CD4-positive, alpha-beta T cell (primary cell): Measurements from ENCODE around the gene TLK2. TPM values are rescaled to one million over a fixed set of nuclear protein-coding genes. Genes with fewer than 3 reads are reported as not detected.

ENCODE experiments used
- ATAC-seq: fragments of 200-7000 bp; cut with Tn5 transposase; one replicate; pipeline ENCODE4 v1.10.0; 2022; ENCODE audit warnings: mild to moderate bottlenecking; ENCODE audit not compliant: poor library complexity
- CTCF ChIA-PET: fragments of 350-600 bp; sonication (Branson Sonifier 250); formaldehyde crosslinking; loops from one replicate; lab custom pipeline; 2021; ENCODE audit warnings: antibody characterized with exemption, inconsistent platforms; lab: Charles Lee
- POLR2A ChIA-PET: fragments of 350-600 bp; sonication (Branson Sonifier 250); formaldehyde crosslinking; loops from one replicate; lab custom pipeline; 2021; ENCODE audit warnings: antibody characterized with exemption, inconsistent platforms; lab: Charles Lee
- DNase-seq, 14 experiments: peaks; one replicate each; pipeline ENCODE4 v3.0.0-alpha.2; 2013 to 2020; ENCODE audit warnings: mixed read lengths in 2 of 14
- H3K27ac ChIP-seq, 2 donors: one replicate each; pipeline versions ENCODE4 v1.5.1 to v1.7.0; 2013; ENCODE audit warnings: low read length in 2 of 2, low read depth in 1 of 2, mild to moderate bottlenecking in 1 of 2
- H3K27me3 ChIP-seq, 2 experiments: 1 replicate in 1 of 2; 2 replicates in 1 of 2; pipeline versions ENCODE4 v1.6.1 to v1.7.0; 2013; ENCODE audit warnings: low read length in 2 of 2, control low read depth in 1 of 2, mild to moderate bottlenecking in 1 of 2, moderate library complexity in 1 of 2; ENCODE audit not compliant: insufficient read depth in 2 of 2, control insufficient read depth in 1 of 2
- H3K36me3 ChIP-seq: one replicate; pipeline ENCODE4 v1.6.1; 2013; ENCODE audit warnings: low read length, control low read depth; ENCODE audit not compliant: insufficient read depth
- H3K4me1 ChIP-seq: one replicate; pipeline ENCODE4 v1.6.1; 2013; ENCODE audit warnings: low read length, control low read depth; ENCODE audit not compliant: insufficient read depth
- H3K4me3 ChIP-seq: one replicate; pipeline ENCODE4 v1.5.1; 2013; ENCODE audit warnings: mild to moderate bottlenecking, low read length, moderate library complexity
- H3K9me3 ChIP-seq, 2 experiments: 1 replicate in 1 of 2; 2 replicates in 1 of 2; pipeline versions ENCODE4 v1.6.1 to v1.7.0; 2013; ENCODE audit warnings: low read length in 2 of 2, mild to moderate bottlenecking in 2 of 2, control low read depth in 1 of 2, moderate library complexity in 1 of 2; ENCODE audit not compliant: control insufficient read depth in 1 of 2, insufficient read depth in 1 of 2
- H3K27ac Mint-ChIP-seq: one replicate; pipeline ENCODE4 v1.8.0; 2020; ENCODE audit warnings: mixed read lengths
- H3K27me3 Mint-ChIP-seq: one replicate; pipeline ENCODE4 v1.8.0; 2021; ENCODE audit warnings: mixed read lengths
- H3K36me3 Mint-ChIP-seq: one replicate; pipeline ENCODE4 v1.8.0; 2021; ENCODE audit warnings: low read depth, mixed read lengths
- H3K4me1 Mint-ChIP-seq: one replicate; pipeline ENCODE4 v1.8.0; 2021; ENCODE audit warnings: low read depth, mixed read lengths
- H3K4me3 Mint-ChIP-seq: one replicate; pipeline ENCODE4 v1.8.0; 2020; ENCODE audit warnings: mild to moderate bottlenecking, mixed read lengths
- H3K9me3 Mint-ChIP-seq: one replicate; pipeline ENCODE4 v1.8.0; 2020; ENCODE audit warnings: mixed read lengths
- intact Hi-C, 2 experiments: fragments of 100-400 bp; cut with DNase I in 1 of 2; cut with micrococcal nuclease in 1 of 2; formaldehyde crosslinking; loops; one replicate each; pipeline versions ENCODE4 v1.15.1 to v1.9.0; 2023 to 2025; cut with DNase I, micrococcal nuclease
- total RNA-seq, 174 experiments: library from RNA in 2 of 174; stranded (reverse) in 2 of 174; gene quantifications; one replicate each; pipeline ENCODE4 v1.2.3 and lab custom pipeline; 2021 to 2026
- TF ChIP-seq, protein P1 (sequence below): fragments of 200-600 bp; IDR thresholded peaks from one replicate; pipeline ENCODE4 v1.8.0; 2022; ENCODE audit warnings: antibody characterized with exemption, mild to moderate bottlenecking

The TLK2 gene
- total RNA-seq, 2 experiments from 2014 or later: 85.3 to 86.5 TPM

DNA sequence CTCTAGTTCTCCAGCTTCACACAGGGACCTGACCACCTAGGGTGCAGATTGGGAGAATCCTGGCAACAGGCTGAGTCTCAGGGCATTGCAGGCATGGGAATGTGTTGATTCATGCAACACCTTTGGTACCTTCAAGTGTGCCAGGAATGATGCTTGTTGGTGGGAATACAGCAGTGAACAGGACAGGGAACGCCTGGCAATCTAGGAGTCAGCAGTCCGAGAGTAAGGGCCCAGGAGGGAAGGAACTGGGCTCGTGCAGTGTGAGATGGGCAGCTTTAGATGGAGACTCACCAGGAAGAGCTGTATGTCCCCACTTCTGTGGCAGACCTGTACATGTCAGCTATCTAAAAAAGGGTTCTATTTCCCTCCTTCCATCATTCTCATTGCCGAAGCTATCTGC, 136.9 kb downstream of the TLK2 start:
- no peak for DNase-seq
- Mint-ChIP-seq H3K27ac (no peak overlapping the region), H3K27me3 (no peaks in the 10 kb centered on the region), H3K4me3 (no peak overlapping the region), H3K9me3 (no peaks in the 10 kb centered on the region), H3K4me1 (peaks cover 6% of the 10 kb centered on the region), H3K36me3 (peaks cover 70% of the 10 kb centered on the region)
- Histone ChIP-seq H3K4me3 (no peak overlapping the region), H3K27me3 (no peaks in the 10 kb centered on the region), H3K9me3 (no peaks in the 10 kb centered on the region), H3K4me1 (no peaks in the 10 kb centered on the region), H3K36me3 (peaks cover 33% of the 10 kb centered on the region), H3K27ac (no peak overlapping the region)
- TF ChIP-seq, protein P1, sequence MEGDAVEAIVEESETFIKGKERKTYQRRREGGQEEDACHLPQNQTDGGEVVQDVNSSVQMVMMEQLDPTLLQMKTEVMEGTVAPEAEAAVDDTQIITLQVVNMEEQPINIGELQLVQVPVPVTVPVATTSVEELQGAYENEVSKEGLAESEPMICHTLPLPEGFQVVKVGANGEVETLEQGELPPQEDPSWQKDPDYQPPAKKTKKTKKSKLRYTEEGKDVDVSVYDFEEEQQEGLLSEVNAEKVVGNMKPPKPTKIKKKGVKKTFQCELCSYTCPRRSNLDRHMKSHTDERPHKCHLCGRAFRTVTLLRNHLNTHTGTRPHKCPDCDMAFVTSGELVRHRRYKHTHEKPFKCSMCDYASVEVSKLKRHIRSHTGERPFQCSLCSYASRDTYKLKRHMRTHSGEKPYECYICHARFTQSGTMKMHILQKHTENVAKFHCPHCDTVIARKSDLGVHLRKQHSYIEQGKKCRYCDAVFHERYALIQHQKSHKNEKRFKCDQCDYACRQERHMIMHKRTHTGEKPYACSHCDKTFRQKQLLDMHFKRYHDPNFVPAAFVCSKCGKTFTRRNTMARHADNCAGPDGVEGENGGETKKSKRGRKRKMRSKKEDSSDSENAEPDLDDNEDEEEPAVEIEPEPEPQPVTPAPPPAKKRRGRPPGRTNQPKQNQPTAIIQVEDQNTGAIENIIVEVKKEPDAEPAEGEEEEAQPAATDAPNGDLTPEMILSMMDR: no peak
- CTCF ChIA-PET: no interaction called here
- intact Hi-C loops: no loop called here
- POLR2A ChIA-PET: no interaction called here
- ATAC-seq: no peak

GRCh38 chr17:62616993-62617893, 138.6 kb downstream of the TLK2 start:
- TF ChIP-seq, protein P1: no peak
- Mint-ChIP-seq H3K4me1 (no peaks in the 10 kb centered on the region), H3K4me3 (no peak overlapping the region), H3K9me3 (no peaks in the 10 kb centered on the region), H3K27ac (no peak overlapping the region), H3K36me3 (peaks cover 53% of the 10 kb centered on the region), H3K27me3 (no peaks in the 10 kb centered on the region)
- Histone ChIP-seq H3K27me3 (no peaks in the 10 kb centered on the region), H3K4me1 (no peaks in the 10 kb centered on the region), H3K36me3 (peaks cover 20% of the 10 kb centered on the region), H3K9me3 (no peaks in the 10 kb centered on the region), H3K4me3 (no peak overlapping the region), H3K27ac (no peak overlapping the region)
- ATAC-seq (no peak), DNase-seq (no peak)
- intact Hi-C loops: no loop called here
- ChIA-PET POLR2A (no interaction called here), CTCF (no interaction called here)

DNA sequence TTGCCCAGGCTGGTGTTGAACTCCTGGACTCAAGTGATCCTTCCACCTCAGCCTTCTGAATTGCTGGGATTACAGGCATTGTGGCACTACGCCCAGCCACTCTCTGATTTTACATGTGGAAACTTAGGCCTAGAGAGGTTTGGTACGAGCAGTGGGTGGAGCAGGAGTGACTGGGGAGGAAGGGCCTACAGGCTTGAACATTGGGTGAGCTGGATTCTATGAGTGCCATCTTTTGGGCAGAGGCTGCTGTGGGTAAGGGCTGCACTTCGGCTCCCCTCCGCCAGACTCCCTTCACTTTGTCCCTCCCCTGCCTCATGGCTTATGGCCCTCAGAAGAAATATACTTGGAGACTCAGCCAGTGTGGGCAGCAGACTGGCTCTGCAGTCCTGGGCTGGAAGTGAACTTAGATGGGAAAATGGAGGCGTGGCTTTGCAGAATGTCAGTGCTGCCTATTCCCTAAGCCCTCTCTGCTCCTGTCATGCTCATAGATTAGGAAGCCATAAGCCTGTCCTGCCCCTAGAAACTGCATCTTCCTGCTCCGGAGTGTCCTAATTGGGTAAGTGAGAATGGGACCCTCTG, 139.4 kb downstream of the TLK2 start:
- ATAC-seq: no peak
- no peaks in the 10 kb centered on the region for H3K27me3 Mint-ChIP-seq
- no peak for DNase-seq
- POLR2A ChIA-PET: no interaction called here
- peaks cover 51% of the 10 kb centered on the region for H3K36me3 Mint-ChIP-seq
- no peaks in the 10 kb centered on the region for H3K4me1 ChIP-seq
- H3K27me3 ChIP-seq: no peaks in the 10 kb centered on the region
- no peak overlapping the region for H3K27ac Mint-ChIP-seq
- H3K9me3 ChIP-seq: peaks cover 0 to 2% of the 10 kb centered on the region in 2 experiments
- H3K4me3 ChIP-seq: no peak overlapping the region
- no peak overlapping the region for H3K4me3 Mint-ChIP-seq
- H3K4me1 Mint-ChIP-seq: no peaks in the 10 kb centered on the region
- intact Hi-C loops: no loop called here
- no peak overlapping the region for H3K27ac ChIP-seq
- CTCF ChIA-PET: no interaction called here
- peaks cover 19% of the 10 kb centered on the region for H3K36me3 ChIP-seq
- H3K9me3 Mint-ChIP-seq: no peaks in the 10 kb centered on the region
- TF ChIP-seq, protein P1: no peak
